ENCODE results near the gene HS6ST1.

The HS6ST1 gene

DNA sequence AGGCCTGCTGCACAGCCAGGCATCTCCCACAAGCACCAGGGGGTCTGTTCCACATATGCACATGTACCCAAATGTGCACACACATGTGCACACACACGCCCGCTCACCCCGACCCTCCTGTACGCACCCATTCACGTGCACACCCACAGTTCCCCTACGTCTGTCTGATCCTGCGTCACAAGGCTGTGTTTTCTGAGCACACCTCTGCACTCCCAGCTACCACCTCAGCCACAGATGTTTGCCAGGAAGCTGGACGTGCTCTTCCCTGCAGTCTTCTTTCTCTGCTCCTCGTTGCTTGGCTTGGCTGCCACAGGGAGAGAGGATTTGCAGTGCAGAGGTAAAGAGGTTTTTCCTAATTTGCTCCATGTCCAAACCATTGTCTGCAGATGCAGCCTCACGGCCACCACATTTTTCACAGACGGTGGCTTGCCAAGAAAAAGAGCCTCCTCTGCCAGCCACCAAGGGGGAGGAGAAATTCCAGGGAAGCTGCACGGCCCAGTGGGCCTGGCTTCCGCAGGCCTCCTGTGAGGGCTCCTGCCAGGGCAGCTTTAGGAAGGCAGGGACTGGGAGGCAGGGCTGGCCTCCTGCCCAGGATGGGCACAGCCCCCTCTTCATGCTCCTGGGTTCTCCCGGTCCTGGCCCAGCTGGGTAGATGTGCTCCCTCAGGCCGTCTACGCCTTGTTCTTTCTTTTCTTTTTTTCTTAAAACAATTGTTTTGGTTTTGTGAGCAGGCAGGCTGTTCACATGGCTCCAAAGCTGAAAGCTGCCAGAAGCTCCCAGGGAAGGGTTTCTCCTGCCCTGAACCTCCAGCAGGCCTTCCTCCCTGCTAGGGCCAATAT is 29.3 kb upstream of the HS6ST1 start:
- DNase-seq: no peak

DNA sequence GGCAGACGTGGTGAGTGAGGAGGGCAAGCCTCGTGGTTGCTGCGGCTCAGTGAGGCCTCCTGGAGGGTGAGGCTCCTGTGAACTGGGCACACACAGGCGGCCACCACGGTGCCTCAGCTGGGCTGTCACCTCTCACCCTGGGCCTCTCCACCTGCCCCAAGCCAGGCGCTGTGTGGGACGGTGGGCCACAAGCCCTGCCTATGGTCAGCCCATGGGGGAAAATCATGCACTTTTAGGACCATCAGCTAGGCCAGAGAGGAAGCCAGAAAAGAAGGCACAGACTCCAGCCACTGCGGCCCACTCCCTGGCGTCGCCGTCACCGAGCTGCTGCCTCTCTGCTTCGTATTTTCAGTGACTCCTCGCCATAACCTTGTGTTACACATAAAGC is 28.5 kb upstream of the HS6ST1 start:
- DNase-seq: no peak

DNA sequence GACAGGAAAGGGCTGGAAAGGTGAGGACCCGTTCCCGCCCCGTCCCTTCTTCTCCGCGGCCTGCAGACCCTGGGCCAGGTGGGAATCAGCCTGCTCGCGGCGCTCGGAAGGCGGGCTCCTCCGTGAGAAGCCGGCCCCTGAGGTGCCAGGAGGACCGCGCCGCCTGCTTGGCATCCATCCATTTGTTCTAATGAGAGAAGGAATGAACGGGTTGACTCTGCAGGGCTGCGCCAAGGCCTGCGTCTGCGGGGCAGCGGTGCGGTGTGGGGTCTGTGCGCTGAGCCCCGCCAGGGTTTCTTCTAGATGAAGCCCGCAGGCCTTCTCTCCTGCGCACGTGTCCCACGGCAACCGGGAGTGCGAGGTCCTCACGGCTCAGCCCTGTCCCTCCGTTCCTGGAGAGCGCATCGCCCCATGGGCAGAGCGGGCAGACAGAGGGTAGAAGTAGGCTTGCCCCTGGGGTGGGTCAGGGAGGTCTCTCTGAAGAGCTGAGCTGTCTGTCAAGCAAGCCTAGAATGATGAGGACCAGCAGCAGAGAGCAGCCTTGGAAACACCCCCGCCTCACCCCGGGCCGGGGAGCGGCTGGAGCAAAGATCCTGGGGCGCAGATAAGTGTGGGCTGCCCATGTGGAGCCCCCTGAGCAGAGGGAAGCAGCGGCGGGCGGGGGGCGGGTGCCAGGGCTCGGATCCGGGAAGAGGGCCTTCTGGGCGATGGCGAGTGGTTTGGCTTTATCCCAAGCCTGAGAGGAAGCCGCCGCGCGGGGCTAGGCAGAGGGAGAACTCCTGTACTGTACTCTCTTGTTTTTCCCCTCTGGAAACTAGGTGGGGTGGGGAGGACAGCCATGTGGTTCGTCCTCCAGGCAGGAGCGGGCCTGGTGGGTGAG is 27.9 kb upstream of the HS6ST1 start:
- DNase-seq: no peak

DNA sequence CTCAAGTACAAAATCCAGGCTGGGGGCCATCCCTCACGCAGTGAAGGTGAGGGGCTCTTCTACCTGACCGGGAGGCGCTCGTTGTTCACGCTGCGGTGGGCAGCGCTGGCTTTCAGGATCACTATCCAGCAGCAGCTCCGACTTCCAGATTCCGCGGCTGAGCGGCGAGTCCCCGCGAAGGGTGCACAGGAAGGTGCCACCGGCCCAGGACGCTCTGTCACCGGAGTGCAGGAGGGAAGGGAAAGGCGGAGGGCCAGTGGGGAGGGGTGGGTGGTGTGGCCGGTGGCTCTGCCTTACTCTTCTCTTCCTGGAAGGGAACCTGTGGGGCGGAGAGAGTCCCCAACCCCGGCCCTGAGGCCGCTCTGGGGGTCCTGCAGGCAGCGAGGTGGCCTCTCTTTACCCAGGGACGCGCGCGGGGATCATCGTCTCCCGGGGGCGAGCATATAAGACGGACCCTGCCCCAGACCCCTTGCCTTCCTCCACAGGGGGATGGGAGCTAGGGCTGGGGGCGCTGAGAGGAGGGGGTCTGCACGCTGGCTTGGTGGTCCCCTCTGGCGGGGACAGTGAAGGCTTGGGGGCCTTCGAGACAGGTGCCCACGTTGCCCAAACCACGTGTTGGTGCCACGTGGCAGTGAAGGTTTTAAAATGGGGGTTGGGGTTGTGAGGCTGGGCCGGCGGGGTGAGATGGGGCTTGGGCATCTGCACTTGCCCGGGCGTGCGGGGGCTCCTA is 26.9 kb upstream of the HS6ST1 start:
- DNase-seq: no peak

DNA sequence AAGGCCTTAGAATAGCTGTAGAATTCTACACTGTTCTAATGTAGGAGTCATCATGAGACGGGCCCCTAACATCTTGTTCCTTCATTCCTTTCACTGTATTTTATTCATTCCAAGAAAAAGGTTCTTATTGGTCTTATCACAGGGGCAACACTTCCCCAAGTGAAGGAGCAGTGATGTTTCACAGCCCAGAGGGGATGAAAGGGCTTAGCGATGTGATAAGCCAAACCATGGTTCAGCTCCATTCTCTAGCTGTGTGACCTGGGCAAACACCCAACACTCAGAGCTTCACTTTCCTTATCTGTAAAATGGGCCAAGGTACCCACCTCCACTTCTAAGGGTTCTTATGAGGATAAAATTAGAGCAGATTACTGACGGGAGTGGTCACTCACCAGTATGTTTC is 25.4 kb upstream of the HS6ST1 start:
- DNase-seq: no peak

DNA sequence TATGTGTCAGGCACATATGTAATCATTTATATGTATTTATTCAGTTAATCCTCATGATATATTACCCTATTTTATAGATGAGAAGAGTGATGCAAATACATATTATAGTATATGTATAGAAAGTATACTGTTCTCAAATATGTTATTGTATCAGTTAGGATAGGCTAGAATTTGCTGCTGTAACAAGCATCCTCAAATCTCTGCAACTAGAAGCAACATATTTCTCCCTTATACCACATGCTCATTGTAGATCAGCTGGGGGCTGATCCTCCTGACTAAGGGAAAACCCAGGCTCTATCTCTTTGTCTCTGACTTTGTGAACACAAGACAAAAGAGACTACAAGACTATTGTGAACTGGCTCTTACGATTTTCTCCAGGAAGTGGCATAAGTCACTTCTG is 24.8 kb upstream of the HS6ST1 start:
- no peak for DNase-seq

DNA sequence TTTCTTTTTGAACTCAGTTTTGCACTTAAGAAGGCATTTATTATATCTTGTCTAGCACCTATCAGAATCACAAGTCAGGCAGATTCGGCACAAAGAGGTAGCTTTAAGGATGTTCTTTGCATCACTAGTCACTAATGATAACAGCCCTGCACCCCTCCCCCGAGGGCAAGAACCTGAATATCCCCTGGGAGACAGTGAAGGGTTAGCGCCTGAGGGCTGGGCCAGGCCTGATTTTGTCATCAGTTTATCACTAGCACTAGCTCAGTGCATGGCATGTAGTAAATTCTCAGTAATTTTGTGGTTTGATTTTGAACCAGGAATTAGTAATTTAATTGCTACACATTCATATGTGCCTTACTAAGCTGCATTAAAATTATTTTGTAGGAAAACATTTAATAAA is 23.9 kb upstream of the HS6ST1 start:
- DNase-seq: no peak

DNA sequence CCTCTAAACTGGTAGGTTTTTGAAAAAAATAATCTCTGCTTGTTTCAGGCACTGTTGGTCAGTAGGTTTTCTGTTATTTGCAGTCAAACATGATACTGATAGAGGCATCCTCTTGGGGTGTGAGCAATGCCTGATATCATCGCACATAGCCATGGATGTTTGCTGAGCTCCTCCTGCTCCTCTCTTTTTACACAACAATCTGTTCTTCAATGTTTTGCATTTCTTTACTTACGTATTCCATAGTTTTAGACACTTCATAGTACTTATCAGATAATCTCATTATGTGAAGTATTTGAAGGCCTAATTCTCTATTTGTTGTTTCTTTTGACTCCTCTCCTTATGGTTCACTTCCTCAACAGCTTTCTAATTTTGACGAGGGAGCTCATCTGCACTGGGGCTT is 23.0 kb upstream of the HS6ST1 start:
- no peak for DNase-seq

DNA sequence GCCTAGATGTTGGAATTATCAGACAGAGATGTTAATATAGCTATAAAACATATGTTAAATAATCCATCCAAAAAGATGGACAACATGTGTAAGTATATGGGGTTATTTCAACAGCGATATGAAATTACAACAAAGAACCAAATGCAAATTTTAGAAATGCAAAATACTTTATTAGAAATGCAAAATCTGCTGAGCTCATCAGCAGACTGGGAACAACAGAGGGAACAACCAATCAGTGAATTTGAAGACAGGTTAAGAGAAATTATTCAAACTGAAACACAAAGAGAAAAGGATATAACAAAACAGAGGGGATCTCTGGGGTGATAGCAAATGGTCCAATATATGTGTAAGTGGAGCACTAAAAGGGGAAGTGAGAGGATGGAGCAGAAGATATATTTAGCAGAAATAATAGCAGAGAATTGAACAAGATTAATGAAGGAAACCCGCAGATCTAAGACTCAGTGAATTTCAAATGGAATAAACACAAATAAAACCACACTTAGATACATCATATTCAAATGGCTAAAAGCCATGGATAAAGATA is 13.5 kb upstream of the HS6ST1 start:
- DNase-seq: no peak

DNA sequence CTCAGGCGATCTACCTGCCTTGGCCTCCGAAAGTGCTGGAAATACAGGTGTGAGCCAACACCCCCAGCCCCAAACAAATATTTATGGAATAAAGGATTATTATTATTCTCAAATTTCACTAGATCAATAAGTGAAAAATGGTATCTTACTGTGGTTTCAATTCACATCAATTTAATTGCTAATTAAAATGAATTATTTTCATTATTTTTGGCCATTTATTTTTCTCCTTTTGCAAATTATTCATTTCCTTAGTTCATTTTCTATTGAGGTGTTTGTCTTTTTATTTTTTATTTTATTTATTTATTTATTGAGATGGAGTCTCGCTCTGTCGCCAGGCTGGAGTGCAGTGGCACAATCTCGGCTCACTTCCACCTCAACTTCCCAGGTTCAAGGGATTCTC is 11.9 kb upstream of the HS6ST1 start:
- no peak for DNase-seq

DNA sequence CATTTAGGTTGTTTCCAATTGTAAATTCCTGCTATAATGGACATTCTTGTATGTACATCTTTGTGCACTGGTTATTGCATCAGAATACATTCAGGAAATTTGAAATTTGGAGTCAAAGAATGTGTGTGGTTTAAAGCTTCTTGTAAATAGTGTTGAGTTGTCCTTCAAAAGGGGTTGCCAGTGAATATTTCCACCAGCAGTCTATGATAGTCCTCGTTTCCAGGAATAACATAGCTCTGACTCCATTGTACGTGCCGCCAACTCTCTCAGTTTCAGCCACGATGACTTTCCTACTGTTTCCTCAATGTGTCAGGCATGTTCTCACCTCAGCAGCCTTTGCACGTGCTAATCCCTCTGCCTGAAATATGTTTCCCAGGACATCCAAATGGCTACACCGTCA is 10.9 kb upstream of the HS6ST1 start:
- no peak for DNase-seq

DNA sequence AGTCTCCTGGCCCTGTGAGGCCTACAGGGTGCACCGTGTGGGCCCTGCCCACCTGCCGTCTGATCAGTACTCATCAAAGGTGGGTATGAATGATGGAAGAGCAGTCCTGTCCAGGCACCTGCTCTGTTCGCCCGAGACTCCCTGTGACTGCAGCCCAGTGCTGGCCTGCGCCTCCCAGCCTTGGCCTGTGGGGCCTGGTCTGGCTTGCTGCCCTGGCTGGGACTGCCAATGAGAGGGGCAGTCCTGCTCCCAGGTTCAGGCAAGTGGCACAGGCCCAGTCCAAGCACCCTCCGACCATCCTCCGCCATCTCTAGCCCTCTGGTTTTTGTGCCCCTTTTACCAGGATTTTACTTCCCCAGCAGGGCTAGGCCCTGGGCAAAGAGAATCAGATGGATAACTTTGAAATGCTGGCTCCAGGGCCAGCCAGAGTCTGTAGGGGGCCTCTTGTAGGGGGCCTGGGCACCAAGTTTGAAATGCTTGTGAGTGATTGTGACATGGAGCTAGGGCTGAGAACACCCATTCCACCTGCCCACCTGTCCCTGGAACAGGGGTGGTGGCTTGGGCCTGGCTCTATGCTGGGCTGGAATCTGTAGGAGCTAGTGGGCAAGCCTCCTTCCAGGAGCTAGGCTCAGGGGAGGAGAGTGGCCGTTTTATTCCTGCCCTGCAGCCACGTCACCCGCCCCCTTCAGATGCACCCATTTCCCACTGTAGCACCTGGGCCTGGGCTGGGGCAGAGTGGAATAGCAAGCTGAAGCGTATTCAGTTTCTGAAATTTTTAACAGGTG is 8.7 kb upstream of the HS6ST1 start:
- DNase-seq: no peak

DNA sequence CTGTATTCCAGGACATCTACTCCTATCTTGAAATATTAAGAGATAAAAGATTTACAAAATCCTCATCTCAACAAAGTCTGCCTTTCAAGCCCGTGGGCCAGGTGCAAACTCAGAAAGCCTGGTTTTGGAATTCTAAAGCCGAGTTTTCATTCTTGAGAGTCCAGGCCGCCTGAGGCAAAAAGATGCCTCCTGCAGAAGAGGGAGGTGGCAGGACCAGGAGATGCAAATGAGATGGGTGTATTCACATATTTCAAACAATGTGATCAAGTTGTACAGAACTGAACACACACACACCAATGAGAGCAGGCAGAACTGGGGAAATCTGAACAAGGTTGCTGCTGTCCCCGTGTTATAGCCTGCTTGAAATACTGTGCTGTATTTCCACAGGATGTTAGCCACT is 7.7 kb upstream of the HS6ST1 start:
- DNase-seq: no peak

DNA sequence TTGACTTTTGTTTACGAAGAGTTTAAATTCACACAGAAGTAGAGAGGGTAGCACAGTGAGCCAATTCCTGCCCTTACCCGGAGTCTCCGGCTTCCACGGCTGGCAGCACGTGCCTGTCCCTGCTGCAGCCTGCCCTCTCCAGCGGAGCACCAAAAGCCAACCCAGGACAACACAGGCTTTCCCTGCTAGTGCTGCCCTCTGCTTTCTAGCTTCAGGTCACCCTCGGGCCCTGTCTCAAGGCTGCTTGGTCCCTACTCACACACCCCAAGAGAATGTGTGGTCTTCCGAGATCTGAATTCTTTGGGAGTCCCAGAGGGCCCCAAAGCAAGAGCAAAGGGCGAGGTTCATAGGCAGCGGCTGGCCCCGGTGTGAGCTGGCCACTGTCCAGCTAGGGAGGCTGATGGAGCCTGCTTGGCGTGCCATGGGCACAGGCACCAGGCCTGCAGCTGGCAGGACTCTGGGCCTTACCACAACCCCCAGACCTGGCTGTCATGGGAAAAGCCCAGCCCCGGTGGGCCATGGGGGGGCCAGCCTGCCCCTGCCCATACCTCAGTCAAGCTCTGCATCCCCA is 7.0 kb upstream of the HS6ST1 start:
- DNase-seq: no peak

DNA sequence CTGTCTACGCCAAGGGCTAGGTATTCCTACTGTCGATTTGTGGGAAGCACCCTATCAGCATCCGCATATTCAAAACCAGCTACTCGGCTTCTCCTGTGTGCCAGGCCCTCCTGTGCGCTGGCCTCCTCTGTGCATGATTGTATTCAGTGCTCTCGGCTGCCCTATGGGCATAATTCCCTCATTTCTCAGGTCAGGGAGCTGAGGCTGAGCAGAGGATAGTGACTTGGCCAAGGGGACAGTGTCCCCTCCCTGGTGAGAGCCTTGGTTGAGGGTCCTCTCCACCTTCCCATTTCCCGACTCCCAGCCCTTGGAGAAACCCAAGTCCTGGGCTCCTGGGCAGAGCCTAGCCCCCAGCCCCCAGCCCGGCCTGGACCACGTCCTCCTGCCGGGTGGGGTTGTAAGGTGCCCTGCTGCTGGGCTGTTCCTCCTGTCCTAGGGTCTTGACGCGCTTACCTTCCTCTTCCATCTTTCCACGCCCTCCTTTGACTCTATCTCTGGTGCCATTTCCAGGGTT is 6.3 kb upstream of the HS6ST1 start:
- no peak for DNase-seq

DNA sequence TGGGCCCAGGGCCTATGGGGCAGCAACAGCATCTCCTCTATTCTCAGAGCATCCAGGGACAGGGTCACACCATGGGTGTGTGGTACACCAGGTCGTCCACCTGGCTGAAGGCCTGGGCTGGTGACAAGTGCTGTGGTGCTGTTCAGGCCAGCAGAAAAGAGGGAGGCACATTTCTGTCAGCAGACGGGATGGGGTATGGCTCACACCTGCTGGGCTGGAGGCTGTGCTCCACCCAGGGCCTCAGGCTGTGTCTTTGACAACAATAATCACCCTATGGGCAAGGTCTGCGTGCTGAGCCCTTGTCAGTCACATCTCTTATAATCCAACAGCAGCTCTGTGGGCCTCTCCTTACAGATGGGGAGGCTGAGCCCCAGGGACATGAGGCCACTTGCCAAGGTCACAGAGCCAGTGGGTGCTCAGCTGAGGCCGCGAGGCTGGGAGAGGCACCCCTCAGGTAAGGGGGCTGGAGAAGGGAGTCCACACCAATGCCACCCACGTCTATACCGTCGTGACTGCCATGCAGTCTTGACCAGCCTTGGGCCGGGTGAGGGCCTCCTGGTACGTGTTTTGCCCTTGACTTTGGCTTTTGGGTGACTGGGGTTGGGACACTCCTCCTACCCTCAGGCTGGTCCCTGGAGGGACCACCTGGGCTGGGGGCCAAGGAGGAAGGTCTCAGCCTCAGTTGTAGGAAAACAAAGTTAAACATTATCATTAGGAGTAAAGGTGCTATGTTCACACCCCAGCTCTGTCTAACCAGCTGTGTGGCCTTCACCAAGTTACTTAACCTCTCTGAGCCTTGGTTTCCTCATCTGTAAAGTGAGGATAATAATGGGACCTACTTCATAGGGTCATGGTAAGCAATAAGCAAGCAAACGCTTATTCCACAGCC is 5.6 kb upstream of the HS6ST1 start:
- DNase-seq: no peak

DNA sequence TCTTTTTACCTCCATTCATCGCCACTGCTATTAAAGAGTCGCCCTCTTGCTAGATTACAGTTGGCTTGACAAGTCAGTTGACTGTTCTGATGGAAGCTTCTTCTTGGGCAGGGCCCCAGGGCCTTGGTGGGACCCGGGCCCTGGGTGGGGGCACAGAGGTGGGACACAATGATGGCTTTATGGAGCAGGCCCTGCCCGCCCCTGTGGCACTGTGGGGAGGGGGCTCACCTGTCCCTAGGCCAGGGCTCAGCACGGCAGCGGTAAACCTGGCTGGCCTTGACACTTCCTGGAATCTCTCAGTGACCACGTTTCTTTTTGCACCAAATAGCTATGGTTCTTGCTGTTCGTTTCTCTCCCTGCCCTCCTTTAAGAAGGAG is 4.9 kb upstream of the HS6ST1 start:
- no peak for DNase-seq

DNA sequence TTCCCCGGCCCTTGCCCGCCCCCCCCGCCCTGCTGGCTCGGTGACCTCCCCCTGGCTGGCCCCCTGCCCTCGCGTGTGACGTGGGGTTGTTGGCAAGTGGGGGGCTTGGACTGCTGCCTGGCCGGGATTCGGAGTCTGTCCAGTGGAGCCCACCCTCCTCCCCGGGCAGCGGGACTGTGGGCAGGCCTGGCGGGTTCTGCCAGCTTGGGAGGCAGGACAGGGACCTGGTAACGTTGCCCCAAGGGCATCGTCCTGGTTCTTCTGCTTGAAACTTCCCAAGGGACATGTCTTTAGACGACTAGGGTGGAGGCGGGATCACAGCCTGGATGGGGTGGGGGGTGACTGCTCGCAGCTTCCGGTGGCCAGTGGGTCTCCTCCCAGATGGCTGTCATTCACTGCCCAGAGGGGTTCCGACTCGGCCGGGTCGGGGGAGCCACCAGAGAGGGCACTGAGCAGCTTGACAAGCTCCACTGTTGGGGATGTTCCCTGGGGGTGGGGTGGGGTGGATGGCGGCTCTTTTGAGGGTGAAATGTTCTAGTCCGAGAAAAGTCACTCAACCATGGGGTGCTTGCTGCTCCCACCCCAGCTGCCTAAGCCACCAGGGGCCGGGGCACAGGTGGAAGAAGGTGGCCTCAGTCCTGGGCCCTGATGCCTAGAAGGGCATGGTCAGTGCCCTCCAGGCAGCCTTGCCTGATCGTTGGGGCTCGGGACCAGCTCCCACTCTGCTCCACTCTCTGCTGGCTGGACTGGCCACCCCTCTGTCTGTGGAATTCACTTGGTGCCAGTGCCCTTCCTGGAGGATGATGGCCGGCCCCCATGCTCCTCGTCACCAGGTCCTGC is 4.3 kb upstream of the HS6ST1 start:
- no peak for DNase-seq

DNA sequence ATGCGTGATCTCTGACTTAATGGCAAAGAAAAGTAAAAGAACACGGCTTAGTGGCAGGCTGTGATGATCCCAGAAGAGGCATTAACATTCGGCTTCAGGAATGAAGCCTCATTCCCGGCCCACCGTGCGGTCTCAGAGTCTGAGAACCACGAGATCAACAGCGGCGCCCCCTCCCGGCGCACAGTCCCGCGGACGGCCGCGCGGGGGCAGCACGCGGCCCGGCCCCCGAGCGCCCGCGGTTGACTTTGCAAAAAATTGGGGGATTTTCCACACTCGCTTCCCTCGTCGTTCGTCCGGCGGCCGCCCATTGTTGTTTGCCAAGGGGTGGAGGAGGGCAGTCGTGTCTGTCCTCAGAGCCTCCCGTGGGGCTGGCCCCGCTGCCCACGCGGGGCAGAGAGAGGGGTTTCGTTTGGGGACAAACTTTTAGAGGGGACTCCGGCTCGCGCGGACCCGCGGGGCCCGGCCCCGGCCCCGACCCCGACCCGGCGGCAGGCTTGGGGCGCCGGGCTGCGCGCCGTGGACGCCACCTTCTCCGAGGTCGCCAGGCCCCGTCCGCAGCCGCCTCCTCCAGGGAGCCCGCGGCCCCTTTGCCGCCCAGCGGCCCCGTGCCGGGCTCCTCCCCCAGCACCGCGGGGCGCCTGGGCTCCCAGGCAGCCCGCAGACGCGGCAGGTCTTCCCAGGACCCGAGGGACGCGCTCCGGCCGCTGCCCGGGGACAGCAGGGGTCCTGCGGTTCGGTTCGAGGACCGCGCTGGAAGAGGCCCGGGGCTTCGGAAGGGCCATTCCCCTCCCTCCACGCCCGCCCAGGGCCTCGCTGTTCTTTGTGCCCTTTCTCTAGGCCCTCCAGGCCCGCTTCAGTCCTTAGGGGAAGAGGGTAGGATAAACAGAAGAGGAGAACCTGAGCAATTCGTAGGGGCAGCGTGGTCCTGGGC is 3.4 kb upstream of the HS6ST1 start:
- DNase-seq: peak; percentile 91 to 95 (median 95)
